ENCODE measurements around the gene TMEM219. TPM values are rescaled to one million over a fixed set of nuclear protein-coding genes. Genes with fewer than 3 reads are reported as not detected.

Gene TMEM219
- total and polyA plus RNA-seq, 10 of the 15 experiments (the other 5 are each of a cell fraction or from before 2014, with no cell fraction given): 33.6 to 74.6 (median 56.5) TPM

DNA sequence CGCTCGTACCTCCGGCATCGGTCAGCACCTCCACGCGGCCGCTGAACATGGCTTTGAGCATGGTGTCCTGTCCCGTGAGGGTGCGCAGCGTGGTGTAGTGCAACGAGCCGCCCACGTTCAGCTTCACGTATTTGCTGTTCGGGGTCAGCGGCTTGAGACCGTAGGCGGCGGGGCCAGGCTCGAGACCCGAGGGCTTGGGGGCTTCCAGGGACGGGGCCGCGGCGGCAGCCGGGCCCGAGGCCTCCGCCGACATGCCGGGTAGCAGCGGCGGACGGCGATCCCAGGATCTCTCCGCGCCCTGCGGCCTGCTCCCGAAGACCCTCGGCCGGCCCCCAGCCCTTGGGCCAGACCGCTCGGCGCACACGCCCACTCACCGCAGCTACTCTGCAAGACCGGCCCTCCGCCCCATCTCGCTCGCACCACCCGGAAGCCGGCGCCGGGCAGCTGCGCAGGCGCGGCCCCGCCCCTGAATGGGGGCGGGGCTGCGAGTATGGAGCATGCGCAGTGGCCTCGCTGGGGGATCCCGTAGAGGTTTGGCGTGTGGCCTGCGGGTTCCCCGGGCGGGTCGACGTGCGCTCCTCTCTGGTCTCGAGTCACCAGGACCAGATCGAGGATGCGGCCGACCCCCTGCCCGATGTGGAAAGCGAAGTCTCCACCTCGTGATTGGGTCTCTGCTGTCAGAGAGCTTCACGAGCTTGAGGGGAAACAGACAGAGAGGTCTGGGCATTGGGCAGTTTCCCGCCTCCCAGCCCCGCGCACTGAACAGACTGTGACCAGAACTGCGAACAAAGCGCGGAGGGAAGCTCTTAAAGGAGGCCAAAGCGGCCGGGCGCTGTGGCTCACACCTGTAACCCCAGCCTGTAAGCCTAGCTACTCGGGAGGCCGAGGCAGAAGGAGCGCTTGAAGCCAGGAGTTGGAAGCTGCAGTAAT, 35.8 kb upstream of the TMEM219 start, which contains the start of gene KCTD13 (continued):
- TF ChIP-seq, protein P1, sequence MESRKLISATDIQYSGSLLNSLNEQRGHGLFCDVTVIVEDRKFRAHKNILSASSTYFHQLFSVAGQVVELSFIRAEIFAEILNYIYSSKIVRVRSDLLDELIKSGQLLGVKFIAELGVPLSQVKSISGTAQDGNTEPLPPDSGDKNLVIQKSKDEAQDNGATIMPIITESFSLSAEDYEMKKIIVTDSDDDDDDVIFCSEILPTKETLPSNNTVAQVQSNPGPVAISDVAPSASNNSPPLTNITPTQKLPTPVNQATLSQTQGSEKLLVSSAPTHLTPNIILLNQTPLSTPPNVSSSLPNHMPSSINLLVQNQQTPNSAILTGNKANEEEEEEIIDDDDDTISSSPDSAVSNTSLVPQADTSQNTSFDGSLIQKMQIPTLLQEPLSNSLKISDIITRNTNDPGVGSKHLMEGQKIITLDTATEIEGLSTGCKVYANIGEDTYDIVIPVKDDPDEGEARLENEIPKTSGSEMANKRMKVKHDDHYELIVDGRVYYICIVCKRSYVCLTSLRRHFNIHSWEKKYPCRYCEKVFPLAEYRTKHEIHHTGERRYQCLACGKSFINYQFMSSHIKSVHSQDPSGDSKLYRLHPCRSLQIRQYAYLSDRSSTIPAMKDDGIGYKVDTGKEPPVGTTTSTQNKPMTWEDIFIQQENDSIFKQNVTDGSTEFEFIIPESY (IDR thresholded peaks at IDR 0.05): no peak
- TF ChIP-seq SMAD1 (IDR thresholded peaks at IDR 0.05; ENCODE audit: low read depth, partially characterized antibody) (no peak), NFXL1 (IDR thresholded peaks at IDR 0.05; ENCODE audit: borderline replicate concordance) (no peak), EGR1 (IDR thresholded peaks at IDR 0.05; ENCODE audit: borderline replicate concordance in 1 of 2, low read depth in 2 of 2, low read length in 2 of 2) (peak in 1 of 2 experiments; percentile 90; a peak in 2 of 3 replicates), ZZZ3 (IDR thresholded peaks at IDR 0.05; ENCODE audit: control insufficient read depth, insufficient read length, low read depth) (no peak), HDGF (IDR thresholded peaks at IDR 0.05) (no peak), HCFC1 (IDR thresholded peaks at IDR 0.05; ENCODE audit: low read length) (peak; percentile 10; the same call in 1 of the 2 replicates), YBX1 (IDR thresholded peaks at IDR 0.05) (no peak), ZSCAN29 (IDR thresholded peaks at IDR 0.05) (no peak), SIX5 (IDR thresholded peaks at IDR 0.05; ENCODE audit: low read depth, low read length, severe bottlenecking) (no peak), KAT2A (conservative IDR thresholded peaks at IDR 0.05; ENCODE audit: control insufficient read depth, low read depth, low read length) (no peak), DPF2 (IDR thresholded peaks at IDR 0.05) (peak; percentile 87; the same call in 1 of the 2 replicates), FOXM1 (IDR thresholded peaks at IDR 0.05; ENCODE audit: low read depth, low read length) (no peak), MEF2B (IDR thresholded peaks at IDR 0.05; ENCODE audit: partially characterized antibody, poor library complexity, severe bottlenecking) (peak; percentile 43), BHLHE40 (IDR thresholded peaks at IDR 0.05; ENCODE audit: borderline replicate concordance in 1 of 2, low read depth in 2 of 2, low read length in 1 of 2) (peak in 1 of 2 experiments; percentile 71; a peak in 2 of 4 replicates), TAF1 (IDR thresholded peaks at IDR 0.05; ENCODE audit: borderline replicate concordance, low read depth, low read length) (peak; percentile 71; the same call in 1 of the 2 replicates), TCF3 (IDR thresholded peaks at IDR 0.05; ENCODE audit: borderline replicate concordance, insufficient read depth, low read depth, low read length) (0 out of 2 replicates have a peak, but pooled peaks have one; percentile 28), ZNF274 (IDR thresholded peaks at IDR 0.05; ENCODE audit: insufficient read depth, insufficient read length) (no peak), IKZF2 (IDR thresholded peaks at IDR 0.05) (no peak; a peak in 1 of 4 replicates), CREM (IDR thresholded peaks at IDR 0.05; ENCODE audit: low read depth) (0 out of 2 replicates have a peak, but pooled peaks have one; percentile 27), IRF4 (IDR thresholded peaks at IDR 0.05; ENCODE audit: low read depth, low read length) (no peak), MTA2 (IDR thresholded peaks at IDR 0.05; ENCODE audit: low read depth) (0 out of 2 replicates have a peak, but pooled peaks have one; percentile 21)
- TF ChIP-seq, protein P2, sequence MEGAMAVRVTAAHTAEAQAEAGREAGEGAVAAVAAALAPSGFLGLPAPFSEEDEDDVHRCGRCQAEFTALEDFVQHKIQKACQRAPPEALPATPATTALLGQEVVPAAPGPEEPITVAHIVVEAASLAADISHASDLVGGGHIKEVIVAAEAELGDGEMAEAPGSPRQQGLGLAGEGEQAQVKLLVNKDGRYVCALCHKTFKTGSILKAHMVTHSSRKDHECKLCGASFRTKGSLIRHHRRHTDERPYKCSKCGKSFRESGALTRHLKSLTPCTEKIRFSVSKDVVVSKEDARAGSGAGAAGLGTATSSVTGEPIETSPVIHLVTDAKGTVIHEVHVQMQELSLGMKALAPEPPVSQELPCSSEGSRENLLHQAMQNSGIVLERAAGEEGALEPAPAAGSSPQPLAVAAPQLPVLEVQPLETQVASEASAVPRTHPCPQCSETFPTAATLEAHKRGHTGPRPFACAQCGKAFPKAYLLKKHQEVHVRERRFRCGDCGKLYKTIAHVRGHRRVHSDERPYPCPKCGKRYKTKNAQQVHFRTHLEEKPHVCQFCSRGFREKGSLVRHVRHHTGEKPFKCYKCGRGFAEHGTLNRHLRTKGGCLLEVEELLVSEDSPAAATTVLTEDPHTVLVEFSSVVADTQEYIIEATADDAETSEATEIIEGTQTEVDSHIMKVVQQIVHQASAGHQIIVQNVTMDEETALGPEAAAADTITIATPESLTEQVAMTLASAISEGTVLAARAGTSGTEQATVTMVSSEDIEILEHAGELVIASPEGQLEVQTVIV (IDR thresholded peaks at IDR 0.05; ENCODE audit: borderline replicate concordance, partially characterized antibody): peak; percentile 68
- TF ChIP-seq, protein P3, sequence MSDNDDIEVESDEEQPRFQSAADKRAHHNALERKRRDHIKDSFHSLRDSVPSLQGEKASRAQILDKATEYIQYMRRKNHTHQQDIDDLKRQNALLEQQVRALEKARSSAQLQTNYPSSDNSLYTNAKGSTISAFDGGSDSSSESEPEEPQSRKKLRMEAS (IDR thresholded peaks at IDR 0.05; ENCODE audit: low read depth, low read length): 0 out of 2 replicates have a peak, but pooled peaks have one; percentile 35
- TF ChIP-seq, protein P4, sequence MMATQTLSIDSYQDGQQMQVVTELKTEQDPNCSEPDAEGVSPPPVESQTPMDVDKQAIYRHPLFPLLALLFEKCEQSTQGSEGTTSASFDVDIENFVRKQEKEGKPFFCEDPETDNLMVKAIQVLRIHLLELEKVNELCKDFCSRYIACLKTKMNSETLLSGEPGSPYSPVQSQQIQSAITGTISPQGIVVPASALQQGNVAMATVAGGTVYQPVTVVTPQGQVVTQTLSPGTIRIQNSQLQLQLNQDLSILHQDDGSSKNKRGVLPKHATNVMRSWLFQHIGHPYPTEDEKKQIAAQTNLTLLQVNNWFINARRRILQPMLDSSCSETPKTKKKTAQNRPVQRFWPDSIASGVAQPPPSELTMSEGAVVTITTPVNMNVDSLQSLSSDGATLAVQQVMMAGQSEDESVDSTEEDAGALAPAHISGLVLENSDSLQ (IDR thresholded peaks at IDR 0.05): no peak

All from GM12878 (cell line).